Stromal cell of bone marrow (primary cell): Measurements from ENCODE around the gene SENP8.
"Not testable (repeated sequence)": the region's sequence is repeated elsewhere in the genome, so short reads cannot be mapped to it uniquely, and the experiment has no call there.

Source experiments
- DNase-seq: peaks from one replicate; pipeline ENCODE4 v3.0.0-alpha.2; 2012; ENCODE audit warnings: low read depth

SENP8 gene

DNA sequence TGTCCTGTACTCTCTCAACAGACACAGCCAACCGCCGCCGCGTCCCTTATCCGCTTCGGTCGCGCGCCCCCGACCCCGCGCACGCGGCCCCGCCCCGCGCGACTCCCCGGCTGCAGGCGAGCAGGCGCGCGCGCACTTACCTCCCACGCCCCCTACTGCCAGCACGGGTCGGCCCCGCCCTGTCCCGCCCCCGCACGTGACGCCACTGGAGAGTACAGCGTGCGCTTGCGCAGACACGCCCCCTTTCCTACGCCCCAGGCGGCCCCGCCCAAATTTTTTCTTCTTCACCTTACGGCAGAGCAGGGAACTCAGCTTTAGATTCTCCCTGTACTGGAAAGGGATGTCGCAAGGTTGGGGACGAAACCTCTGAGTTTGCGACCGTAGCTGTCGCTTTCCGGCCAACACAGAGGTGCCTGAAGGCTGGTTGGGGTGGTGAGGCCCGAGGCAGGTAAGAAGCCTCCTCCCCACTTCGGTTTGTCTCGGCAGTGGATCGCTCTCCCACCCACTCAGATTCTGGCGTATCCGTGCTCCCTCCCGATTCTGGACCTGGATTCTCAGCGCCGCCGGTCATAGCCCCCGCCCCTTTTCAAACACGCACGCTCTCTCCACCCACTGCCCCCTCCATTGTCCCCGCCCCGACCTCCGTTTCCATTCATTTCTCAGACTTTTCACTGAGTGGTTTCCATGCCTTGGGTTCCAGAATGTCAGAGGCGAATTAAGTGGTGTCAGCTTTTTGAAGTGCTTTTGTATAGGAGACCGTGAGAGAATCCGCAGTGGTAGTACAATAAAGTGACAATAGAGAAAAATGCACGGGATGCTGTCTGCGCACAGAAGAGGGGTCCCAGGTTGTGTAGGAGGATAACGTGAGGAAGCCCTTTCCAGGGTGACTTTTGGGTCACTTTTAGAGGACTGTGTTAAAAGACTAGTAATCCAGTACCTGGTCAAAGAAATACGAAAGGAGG lies at the start of gene SENP8, which contains the start of gene MYO9A:
Gene SENP8, plus strand, starts transcription at position 387 of the 962 bp plus-strand sequence. CDS start 21,221 bp downstream, outside the sequence.
Gene MYO9A, minus strand, starts transcription at position 134 of the 962 bp plus-strand sequence. CDS start 71,587 bp downstream, outside the sequence.
- peak; percentile 95 for DNase-seq

DNA sequence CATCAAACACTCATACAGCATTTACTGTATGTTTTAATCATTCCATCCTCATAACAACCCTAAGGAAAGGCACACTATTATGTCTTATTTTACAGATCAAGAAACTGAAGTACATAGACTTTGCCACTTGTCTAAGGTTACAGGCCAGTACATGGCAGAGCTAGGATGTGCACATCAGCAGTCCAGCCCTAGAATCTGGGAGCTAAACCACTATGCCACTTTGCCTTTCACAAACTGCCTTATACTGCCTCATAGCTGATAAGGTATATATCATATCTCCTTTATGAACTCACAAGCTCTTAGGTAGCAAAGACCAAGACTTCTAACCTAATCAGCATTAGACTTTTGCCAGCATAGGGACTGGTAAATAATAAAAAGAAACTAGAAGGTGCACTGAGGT lies 49.3 kb upstream of the SENP8 start:
- DNase-seq = no peak

DNA sequence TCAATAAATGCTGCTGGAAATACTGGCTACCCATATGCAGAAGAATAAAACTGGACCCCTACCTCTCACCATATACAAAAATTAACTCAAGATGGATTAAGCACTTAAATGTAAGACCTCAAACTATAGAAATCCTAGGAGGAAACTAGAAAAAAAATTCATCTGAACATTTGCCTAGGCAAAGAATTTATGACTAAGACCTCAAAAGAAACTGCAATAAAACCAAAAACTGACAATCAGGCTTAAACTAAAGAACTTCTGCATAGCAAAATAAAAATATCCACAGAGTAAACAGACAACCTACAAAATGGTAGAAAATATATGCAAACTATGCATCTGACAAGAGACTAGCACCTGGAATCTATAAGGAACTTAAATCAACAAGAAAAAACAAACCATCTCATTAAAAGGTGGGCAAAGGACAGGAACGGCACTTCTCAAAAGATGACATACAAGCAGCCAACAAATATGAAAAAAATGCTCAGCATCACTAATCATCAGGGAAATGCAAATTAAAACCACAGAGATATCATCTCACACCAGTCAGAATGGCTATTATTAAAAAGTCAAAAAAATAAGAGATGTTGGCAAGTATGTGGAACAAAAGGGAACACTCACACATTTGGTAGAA lies 47.3 kb upstream of the SENP8 start:
- no peak for DNase-seq

DNA sequence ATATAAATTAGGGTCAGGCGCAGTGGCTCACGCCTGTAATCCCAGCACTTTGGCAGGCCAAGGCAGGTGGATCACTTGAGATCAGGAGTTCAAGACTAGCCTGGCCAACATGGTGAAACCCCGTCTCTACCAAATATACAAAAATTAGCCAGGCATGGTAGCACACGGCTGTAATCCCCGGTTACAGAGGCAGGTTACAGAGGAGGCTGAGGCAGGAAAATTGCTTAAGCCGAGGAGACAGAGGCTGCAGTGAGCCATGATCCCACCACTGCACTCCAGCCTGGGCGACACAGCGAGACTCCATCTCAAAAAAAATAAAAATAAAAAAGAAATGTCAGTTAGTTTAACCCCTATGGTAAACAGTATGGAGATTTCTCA lies 46.8 kb upstream of the SENP8 start:
- not testable (repeated sequence) for DNase-seq

DNA sequence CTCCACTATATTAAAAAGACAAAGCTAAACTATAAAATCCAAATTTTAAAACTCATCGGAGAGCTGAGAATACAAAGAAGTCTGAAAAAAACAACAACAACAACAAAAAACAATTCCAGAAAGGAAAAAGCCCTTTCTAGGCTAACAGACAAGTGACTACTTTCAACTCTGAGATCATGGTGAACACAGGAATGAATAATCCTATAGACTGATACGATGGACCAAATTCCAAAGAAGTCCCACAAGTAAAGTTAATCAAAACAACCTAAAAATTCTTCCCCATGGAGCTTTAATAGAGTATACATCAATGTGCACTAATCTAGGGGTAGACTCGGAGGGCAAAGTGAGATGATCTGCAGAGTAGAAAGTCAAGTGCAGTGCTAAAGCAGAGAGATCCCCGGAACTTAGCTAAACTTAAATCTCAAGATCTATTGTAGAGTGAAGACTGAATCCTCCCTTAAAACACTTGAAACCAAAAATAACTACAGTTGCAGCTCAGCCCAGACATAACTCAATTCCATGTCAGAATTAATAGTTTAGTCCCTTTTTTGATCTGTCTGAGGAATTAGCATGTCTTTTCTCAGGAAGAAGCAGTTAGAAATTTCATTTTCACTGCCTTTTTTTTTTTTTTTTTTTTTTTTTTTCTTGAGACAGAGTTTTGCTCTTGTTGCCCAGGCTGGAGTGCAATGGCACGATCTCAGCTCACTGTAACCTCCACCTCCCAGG lies 43.7 kb upstream of the SENP8 start:
- DNase-seq = no peak

DNA sequence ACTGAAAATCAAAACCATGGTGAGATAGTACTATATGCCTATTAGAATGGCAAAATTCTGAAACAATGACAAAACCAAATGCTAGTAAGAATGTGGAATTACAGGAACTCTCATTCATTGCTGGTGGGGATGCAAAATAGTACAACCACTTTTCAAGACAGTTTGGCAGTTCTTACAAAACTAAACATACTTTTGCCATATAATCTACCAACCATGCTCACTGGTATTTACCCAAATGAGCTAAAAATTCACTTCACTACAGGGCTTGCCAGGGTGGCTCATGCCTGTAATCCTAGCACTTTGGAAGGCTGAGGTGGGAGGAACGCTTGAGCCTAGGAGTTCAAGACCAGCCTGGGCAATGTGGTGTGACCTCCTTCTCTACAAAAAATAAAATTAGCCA lies 40.3 kb upstream of the SENP8 start:
- DNase-seq = no peak

DNA sequence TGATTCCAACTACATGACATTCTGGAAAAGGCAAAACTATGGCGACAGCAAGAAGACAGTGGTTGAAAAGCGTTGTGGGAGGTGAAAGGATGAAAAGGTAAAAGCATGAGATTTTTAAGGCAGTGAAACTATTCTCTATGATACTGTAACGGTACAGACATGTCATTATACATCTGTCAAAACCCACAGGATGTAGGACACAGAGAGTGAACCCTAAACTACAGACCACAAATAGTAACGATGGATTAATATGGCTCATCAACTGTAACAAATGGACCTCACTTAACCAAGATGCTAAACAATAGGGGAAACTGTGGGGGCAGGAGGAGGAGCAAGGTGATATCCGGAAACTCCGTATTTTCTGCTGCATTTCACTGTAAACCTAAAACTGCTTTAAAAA lies 39.3 kb upstream of the SENP8 start:
- DNase-seq = no peak

DNA sequence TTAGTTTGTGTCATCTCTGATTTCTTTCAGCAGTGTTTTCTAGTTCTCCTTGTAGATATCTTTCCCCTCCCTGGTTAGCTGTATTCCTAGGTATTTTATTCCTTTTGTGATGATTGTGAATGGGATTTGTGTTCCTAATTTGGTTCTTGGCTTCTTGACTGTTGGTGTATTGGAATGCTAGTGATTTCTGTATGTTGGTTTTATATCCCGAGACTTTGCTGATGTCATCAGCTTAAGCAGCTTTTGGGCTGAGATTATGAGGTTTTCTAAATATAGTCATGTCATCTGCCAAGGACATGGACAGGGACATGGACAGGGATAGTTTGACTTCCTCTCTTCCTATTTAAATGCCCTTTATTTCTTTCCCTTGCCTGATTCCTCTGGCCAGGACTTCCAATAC lies 36.0 kb upstream of the SENP8 start:
- no peak for DNase-seq

DNA sequence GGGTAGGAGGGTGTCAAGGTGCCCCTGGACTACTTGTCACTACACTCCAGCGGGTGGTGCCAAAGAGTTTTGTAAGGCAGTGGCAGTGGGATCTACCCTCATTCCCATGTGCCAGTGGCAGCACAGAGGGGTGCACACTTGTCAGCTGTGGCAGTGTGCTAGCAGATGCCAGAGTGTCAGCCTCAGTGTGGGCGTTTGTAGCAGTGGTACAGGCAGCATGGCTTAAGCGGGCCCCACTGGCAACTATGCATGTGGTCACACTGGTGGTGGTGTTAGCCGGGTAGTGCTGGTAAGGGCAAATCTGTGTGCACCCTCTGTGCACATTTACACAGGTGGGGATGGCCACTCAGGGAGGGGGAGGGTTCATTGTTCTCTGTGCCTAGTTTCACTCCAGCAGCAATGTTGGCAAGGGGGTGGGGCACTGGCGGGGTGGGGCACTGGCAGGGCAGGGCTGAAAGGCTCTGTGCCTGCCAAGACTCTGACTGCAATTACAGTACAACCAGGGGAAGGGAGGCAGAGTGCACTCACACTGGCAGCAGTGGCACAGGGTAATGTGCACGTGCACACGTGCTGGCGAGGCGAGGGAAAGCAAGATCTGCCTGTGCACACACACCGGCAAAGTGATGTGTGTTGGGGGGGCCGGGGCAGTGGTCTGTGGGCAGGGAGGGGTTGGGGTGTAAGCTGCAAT lies 32.0 kb upstream of the SENP8 start:
- no peak for DNase-seq

DNA sequence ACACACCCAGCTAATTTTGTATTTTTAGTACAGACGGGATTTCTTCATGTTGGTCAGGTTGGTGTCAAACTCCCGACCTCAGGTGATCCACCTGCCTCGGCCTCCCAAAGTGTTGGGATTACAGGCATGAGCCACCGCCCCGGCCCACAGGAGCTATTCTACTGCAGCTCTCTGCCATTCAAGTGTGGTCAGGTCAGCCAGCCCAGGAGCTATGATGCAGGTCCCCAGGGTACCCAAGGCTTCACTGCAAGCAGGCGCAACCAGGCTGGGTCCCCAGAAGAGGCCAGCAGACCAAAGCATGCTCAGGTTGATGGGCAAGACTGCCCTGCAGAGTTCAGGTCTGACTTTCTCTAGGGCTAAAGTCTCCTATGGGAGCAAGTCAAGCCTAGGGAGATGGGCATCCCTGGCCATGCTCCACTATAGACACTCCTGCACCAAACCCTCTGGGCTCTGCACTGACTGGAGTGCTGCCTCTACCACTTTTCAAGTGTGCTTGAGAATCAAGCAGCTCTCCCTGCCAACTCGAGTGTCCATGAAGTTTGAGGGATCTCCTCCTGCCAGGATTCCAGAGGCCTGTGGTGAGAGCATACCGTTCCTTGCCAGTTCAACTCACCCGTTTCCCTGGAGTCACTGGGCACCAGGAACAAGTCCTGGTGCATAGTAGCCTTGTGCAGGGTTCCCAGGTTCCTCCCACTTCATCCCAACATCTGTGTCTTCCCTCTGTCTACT lies 31.1 kb upstream of the SENP8 start:
- DNase-seq = no peak

DNA sequence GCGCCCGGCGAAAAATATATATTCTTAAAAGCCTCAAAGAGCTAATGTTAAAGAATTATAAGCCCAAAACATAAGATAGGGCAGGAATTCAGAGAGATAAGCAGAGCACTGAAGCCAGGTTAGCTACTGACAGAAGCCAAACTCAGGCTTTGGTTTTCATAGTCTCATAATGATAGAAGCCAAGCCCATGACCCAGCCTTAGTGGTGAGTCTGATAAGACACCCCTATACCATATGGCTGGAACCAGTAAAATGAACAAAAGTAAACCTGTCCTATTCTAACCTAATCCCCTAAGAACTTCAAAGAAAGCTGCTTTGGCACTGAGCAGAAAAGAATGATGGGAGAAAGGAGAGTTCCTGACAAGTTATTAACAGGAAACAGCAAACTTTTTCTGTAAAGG lies 26.2 kb upstream of the SENP8 start:
- DNase-seq = no peak

DNA sequence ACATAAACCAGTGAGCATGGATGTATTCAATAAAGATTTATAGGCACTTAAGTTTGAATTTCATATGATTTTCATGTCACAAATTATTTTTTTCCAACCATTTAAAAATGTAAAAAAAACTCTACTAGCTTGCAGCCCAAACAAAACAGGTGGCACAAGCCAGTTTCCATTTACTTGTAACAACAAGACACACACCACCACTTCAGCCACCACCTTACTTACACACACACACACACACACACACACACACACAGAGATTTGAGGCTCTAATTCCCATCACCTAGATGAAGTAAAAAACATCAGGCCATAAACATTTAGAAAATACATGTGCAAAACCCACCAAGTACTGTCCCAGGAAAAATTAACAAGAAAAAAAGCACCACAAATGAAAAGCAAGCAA lies 25.5 kb upstream of the SENP8 start:
- no peak for DNase-seq

DNA sequence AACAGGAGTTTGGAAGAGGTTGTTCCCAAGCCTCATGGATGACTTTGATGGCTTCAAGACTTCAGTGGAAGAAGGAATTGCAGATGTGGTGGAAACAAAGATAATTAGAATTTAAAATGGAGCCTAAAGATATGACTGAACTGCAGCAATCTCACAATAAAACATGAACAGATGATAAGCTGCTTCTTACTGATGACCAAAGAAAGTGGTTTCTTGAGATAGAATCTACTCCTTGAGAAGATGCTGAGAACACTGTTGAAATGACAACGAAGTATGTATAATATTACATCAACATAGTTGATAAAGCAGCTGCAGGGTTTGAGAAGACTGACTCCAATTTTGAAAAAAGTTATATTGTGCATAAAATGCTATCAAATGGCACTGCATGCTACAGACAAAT lies 21.4 kb upstream of the SENP8 start:
- DNase-seq = no peak

DNA sequence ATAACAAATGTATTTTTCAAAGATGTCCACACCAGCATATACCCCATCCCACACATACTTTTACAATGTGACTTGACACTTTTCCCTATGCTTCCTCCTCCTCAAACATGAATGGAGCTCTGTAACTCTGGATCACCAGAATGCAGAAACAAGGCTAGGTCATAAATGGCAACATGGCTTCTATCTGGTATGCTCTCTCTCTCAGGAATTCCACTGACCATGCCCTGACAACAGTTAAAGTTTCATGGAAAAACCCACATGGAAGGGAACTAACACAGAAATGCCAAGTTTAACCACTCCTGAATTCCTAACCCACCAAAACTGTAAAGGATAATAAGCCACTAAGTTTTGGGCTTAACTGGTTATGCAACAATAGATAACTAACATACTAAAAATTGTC lies 20.2 kb upstream of the SENP8 start:
- DNase-seq = no peak

DNA sequence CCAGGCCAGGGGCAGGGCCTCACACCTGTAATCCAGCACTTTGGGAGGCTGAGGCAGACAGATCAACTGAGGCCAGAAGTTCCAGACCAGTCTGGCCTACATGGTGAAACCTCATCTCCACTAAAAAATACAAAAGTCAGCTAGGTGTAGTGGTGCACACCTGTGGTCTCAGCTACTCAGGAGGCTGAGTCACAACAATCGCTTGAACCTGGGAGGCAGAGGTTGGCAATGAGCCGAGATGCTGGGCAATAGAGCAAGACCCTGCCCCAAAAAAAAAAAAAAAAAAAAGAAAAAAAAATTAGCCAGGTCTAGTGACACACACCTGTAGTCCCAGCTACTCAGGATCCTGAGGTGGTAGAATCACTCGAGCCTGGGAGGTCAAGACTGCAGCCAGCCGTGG lies 19.0 kb upstream of the SENP8 start:
- DNase-seq = no peak

DNA sequence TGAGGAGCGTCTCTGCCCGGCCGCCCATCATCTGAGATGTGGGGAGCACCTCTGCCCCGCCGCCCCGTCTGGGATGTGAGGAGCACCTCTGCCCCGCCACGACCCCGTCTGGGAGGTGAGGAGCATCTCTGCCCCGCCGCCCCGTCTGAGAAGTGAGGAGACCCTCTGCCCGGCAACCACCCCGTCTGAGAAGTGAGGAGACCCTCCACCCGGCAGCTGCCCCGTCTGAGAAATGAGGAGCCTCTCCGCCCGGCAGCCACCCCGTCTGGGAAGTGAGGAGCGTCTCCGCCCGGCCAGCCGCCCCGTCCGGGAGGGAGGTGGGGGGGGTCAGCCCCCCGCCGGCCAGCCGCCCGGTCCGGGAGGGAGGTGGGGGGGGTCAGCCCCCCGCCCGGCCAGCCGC lies 17.7 kb upstream of the SENP8 start:
- DNase-seq = not testable (repeated sequence)

DNA sequence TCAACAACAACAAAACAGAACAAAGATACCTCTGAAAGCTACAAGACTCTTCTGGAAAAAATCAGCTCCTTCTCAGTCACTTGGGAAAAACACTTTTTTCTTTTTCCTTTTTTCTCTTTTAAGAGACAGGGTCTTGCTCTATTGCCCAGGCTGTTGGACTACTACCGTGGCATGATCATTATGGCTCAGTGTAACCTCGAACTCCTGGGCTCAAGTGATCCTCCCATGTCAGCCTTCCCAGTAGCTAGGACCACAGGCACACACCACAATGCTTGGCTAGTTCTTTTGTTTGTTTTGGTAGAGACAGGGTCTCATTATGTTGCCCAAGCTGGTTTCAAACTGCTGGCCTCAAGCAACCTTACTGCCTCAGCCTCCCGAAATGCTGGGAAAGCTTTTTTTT lies 13.1 kb upstream of the SENP8 start:
- no peak for DNase-seq

DNA sequence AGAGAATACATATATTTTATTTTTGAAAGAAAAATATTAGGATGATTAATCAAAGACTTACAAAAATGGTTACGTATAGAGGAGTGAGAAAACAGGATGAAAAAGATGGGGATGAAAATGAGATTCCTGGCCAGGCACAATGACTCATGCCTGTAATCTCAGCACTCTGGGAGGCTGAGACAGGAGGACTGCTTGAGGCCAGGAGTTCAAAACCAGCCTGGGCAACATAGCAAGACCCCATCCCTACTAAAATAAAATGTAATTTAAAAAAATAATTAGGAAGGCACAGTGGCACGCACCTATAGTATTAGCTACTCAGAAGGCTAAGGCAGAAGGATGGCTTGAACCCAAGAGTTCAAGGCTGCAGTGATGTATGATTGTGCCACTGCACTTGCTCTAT lies 12.1 kb upstream of the SENP8 start:
- DNase-seq = no peak

DNA sequence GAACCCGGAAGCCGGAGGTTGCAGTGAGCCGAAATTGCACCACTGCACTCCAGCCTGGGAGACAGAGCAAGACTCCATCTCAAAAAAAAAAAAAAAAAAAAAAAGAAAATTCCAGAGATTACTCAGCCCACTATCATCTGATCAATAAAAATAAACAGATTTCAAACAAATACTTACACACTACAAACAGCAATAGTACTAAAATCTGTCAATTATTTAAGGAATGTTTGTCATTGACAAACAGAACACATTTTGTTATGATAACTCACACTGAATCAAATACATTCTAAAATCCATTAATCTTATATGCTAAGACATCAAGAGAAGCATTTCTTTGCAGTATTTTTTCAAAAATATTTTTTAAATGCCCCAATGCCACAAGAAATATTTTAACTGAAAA lies 7.8 kb upstream of the SENP8 start:
- no peak for DNase-seq

DNA sequence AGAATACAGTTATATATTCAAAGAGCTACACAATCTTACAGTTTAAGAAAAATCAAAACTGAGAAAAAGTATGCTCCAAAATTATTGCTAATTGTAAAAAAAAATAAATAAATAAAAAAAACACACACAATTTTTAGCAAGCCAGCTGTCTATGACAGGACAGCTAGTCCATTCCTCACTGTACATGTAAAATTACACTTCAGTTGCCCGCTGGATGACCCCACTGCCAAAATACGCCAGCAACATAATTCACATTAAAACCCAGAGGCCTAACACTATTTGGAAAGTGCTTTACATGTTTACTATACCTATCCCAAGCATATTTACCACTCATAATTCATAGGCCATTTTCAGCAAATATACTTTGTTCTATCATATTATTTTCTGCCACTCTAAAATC lies 6.1 kb upstream of the SENP8 start:
- no peak for DNase-seq

DNA sequence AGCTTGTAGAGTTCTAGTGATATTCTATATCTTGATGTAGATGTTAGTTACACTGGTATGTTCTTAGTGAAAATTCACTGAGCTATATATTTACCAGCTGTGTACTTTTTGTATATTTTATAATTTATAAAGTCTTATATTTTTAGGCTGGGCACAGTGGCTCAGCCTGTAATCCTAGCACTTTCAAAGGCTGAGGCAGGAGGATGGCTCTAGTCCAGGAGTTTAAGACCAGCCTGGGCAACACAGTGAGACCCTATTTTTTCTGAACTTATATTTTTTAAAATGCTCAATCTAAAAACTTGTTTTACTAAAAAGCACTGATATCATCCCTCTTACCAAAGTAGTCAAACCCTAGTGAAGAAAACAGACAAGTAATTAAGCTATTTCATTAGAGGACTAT lies 5.4 kb upstream of the SENP8 start:
- DNase-seq = no peak
